ENCODE measurements around the gene DUSP22. TPM values are rescaled to one million over a fixed set of nuclear protein-coding genes. Genes with fewer than 3 reads are reported as not detected.

DUSP22 gene
- total RNA-seq, 4 donors from 2014 or later: 35.4 to 213 (median 49.5) TPM

DNA sequence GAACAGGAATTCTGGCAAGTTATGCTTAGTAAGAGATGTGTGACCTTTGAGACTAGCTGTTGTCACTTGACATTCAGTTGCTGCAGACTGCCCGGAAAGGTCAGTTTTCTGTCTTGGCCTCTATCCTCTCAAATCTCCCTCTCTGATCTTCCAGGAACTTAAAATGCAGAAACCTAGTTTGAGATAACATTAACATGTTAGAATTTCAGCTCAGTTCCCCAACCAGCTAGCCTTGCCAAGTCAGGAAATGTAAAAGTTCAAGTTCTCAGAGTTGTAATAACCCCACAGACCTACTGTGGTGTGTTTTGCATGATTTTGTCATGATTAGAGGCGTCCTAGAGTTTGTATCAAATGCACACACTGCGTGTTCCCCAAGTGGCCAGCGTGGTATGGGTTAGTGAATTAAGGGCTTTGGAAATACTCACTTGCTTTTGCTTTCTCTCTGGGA, 46.6 kb downstream of the DUSP22 start:
- no peaks in the 10 kb centered on the region for H3K4me1 ChIP-seq
- WGBS, 2 donors (ENCODE audit: low coverage in 1 of 2): 65 to 78% methylated on average over 4 of the region's 4 CpGs
- H3K9me3 ChIP-seq: no peaks in the 10 kb centered on the region
- no peak for DNase-seq
- intact Hi-C loops (cut with DNase I; ENCODE audit: low total_unique reads): no loop called here
- H3K27ac ChIP-seq: no peak overlapping the region
- no peaks in the 10 kb centered on the region for H3K36me3 ChIP-seq
- H3K27me3 ChIP-seq: no peaks in the 10 kb centered on the region
- in situ Hi-C loops (cut with MboI; ENCODE audit: low pct_ligation_motif_present in 1 of 4, low pct_unique_long_range_greater_than_20kb in 1 of 4, low sequenced_read_pairs in 3 of 4): no loop called here
- no peak overlapping the region for H3K4me3 ChIP-seq
- TF ChIP-seq POLR2A (IDR thresholded peaks at IDR 0.05): no peak
- TF ChIP-seq POLR2AphosphoS5 (IDR thresholded peaks at IDR 0.05): no peak
- TF ChIP-seq, protein P1, sequence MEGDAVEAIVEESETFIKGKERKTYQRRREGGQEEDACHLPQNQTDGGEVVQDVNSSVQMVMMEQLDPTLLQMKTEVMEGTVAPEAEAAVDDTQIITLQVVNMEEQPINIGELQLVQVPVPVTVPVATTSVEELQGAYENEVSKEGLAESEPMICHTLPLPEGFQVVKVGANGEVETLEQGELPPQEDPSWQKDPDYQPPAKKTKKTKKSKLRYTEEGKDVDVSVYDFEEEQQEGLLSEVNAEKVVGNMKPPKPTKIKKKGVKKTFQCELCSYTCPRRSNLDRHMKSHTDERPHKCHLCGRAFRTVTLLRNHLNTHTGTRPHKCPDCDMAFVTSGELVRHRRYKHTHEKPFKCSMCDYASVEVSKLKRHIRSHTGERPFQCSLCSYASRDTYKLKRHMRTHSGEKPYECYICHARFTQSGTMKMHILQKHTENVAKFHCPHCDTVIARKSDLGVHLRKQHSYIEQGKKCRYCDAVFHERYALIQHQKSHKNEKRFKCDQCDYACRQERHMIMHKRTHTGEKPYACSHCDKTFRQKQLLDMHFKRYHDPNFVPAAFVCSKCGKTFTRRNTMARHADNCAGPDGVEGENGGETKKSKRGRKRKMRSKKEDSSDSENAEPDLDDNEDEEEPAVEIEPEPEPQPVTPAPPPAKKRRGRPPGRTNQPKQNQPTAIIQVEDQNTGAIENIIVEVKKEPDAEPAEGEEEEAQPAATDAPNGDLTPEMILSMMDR (IDR thresholded peaks at IDR 0.05): no peak
- no peak for TF ChIP-seq EP300 (IDR thresholded peaks at IDR 0.05; ENCODE audit: low read depth)

DNA sequence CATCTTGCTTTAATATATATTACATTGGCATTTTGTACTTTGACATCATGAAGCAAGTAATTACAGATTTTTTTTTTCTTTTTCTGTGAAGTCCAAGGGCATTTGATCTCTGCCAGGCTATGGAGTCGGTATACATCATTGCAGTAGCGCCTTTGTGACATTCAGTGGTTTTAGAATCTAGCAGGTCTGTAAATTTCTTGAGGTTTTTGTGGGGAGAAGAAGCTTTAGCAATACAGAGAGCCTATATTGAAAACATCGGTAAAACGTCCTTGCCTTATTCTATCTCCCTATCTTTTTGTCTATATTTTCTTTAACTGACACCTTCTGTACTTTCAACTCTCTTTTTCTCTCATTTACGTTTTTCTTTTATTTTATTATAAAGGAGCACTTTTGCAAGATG, 47.2 kb downstream of the DUSP22 start:
- Histone ChIP-seq H3K9me3 (no peaks in the 10 kb centered on the region), H3K4me1 (no peaks in the 10 kb centered on the region), H3K36me3 (no peaks in the 10 kb centered on the region), H3K27me3 (no peaks in the 10 kb centered on the region), H3K4me3 (no peak overlapping the region), H3K27ac (no peak overlapping the region)
- intact Hi-C loops (cut with DNase I; ENCODE audit: low total_unique reads): no loop called here
- WGBS, 2 donors (ENCODE audit: low coverage in 1 of 2): 66 to 78% methylated on average over 5 of the region's 5 CpGs
- DNase-seq: no peak
- TF ChIP-seq POLR2A (IDR thresholded peaks at IDR 0.05) (no peak), POLR2AphosphoS5 (IDR thresholded peaks at IDR 0.05) (no peak), EP300 (IDR thresholded peaks at IDR 0.05; ENCODE audit: low read depth) (no peak)
- TF ChIP-seq, protein P1 (IDR thresholded peaks at IDR 0.05): no peak
- in situ Hi-C loops (cut with MboI; ENCODE audit: low pct_ligation_motif_present in 1 of 4, low pct_unique_long_range_greater_than_20kb in 1 of 4, low sequenced_read_pairs in 3 of 4): no loop called here

DNA sequence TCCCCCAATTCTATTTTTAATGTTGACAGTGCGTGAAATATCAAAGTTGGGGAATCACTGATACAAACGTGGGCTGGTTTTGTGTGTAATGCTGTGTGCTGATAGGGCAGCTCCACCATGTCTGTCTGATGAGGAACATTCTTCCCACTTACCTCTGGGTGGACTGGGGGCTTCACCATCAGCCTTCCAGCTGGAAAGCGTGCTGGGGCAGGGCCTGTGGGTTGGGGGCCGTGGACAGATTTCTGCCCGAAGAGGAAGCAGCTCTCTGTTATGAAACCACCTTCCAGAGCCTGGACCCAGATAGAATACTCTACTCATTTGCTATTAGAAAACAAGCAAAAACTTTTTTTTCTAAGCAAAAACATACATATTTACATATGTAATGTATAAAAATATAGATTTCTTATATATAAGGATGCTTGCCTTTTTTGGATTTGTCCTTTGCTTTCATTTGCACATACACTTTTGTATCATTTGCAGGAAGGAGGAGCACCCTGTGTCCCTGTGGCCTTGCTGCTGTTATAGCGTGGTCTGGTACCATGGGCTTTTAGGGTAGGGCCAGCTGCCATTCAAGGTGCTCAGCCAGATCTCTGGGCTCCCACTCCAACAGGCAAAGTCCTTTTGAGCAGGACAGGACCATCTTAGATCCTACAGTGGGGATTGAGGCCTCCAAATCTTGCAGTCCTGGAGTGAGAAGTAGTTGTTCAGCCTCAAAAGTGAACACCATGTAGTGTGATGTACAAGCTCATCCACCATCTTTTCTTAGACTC, 48.1 kb downstream of the DUSP22 start:
- 67 to 75% methylated on average over 6 of the region's 6 CpGs for WGBS, 2 donors (ENCODE audit: low coverage in 1 of 2)
- TF ChIP-seq POLR2A (IDR thresholded peaks at IDR 0.05) (no peak), EP300 (IDR thresholded peaks at IDR 0.05; ENCODE audit: low read depth) (no peak), POLR2AphosphoS5 (IDR thresholded peaks at IDR 0.05) (no peak)
- intact Hi-C loops (cut with DNase I; ENCODE audit: low total_unique reads) (no loop called here), in situ Hi-C loops (cut with MboI; ENCODE audit: low pct_ligation_motif_present in 1 of 4, low pct_unique_long_range_greater_than_20kb in 1 of 4, low sequenced_read_pairs in 3 of 4) (no loop called here)
- peak overlapping the region in 1 of 4 donors; percentile 38 for H3K27ac ChIP-seq
- H3K9me3 ChIP-seq: no peaks in the 10 kb centered on the region
- no peak overlapping the region for H3K4me3 ChIP-seq
- H3K36me3 ChIP-seq: no peaks in the 10 kb centered on the region
- no peaks in the 10 kb centered on the region for H3K4me1 ChIP-seq
- no peak for DNase-seq
- no peaks in the 10 kb centered on the region for H3K27me3 ChIP-seq

DNA sequence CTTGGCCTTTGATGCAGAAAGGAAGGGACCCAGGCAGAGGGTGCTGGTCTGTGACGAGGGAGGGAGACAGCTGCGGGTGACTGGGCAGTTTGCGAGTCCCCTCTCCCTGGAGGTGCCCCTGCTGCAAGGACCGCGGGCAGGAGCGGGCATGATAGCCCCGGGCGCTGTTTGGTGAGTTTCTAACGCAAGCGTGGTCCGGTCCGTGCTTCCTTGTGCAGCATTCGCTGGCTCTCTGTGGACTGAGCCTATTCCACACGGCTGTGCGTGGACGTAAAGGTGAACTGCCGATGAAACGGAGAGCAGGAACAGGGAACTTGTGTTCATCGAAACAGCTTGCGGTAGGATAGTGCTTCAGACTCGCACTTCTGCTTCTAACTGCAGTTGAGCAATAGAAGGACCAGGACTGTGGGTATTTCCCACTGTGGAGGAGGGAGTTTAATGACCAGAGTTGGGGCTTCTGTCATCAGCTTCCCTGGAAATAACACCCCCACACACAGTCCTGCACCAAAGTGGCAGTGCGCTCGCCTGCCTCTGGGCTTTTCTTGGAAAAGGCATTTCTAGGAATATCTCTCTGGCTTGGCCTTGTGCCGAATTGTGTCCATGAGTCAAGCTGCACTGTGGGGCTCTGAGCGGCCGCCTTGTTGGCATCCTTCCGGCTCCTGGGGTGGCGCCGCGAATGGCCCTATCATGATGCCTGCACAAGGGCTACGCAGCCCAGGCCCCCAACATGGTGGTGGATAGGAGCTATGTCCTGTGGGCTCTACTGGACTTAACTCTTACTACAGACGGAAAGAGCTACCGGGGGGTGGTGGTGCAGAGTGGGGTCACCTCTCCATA, 48.9 kb downstream of the DUSP22 start:
- in situ Hi-C loops (cut with MboI; ENCODE audit: low pct_ligation_motif_present in 1 of 4, low pct_unique_long_range_greater_than_20kb in 1 of 4, low sequenced_read_pairs in 3 of 4): no loop called here
- Histone ChIP-seq H3K27ac (peak overlapping the region in 1 of 4 donors; percentile 44), H3K27me3 (no peaks in the 10 kb centered on the region), H3K9me3 (no peaks in the 10 kb centered on the region), H3K4me1 (no peaks in the 10 kb centered on the region), H3K36me3 (no peaks in the 10 kb centered on the region), H3K4me3 (no peak overlapping the region)
- DNase-seq: peak; percentile 62
- 89 to 94% methylated on average over 20 to 33 of the region's 33 CpGs for WGBS, 2 donors (ENCODE audit: low coverage in 1 of 2)
- TF ChIP-seq EP300 (IDR thresholded peaks at IDR 0.05; ENCODE audit: low read depth): no peak
- no peak for TF ChIP-seq POLR2A (IDR thresholded peaks at IDR 0.05)
- peak in 1 of 3 donors; percentile 45 for TF ChIP-seq POLR2AphosphoS5 (IDR thresholded peaks at IDR 0.05)
- TF ChIP-seq, protein P1 (IDR thresholded peaks at IDR 0.05): no peak
- intact Hi-C loops (cut with DNase I; ENCODE audit: low total_unique reads): no loop called here
